ENCODE measurements around the gene TRIM39.
"Not testable (repeated sequence)": the region's sequence is repeated elsewhere in the genome, so short reads cannot be mapped to it uniquely, and the experiment has no call there.

The TRIM39 gene

DNA sequence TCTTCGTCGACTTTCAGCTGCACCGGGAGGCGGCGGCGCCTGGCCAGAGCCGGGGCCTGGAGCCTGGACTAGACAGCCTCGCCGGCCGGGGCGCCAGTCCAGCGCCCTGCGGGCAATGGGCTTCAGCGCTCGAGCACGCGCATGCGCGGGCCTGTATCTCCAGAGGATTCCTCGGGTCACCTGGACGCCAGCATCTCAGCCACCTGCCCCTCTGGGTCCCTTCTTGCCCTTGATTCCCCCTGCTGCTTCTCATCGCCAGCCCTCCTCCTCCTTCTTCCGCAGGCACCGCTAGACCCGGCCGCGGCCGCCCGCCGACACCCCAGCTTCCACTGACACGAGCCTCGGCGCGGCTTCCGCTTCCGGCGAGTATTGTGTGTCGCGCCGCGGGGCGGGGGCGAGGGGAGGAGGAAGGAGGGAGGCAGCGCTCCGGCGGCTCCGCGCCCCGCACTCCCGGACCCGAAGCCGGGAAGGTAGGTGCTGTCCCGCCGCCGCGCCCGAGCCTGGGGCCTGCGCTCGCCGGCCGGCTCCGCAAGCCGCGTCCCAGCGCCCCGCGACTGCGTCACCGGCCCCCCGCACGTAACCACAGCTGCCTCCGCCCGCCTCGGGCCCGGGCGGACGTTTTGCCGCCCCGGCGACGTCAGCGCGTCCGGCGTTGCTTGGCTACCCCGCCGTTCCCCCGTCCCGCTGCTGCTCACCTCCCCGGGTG lies at the start of gene TRIM39:
Gene TRIM39 (plus strand): TSS at position 402 of the 706 bp plus-strand sequence. CDS start 2,391 bp downstream, outside the sequence.
- peak; percentile 29 for DNase-seq

DNA sequence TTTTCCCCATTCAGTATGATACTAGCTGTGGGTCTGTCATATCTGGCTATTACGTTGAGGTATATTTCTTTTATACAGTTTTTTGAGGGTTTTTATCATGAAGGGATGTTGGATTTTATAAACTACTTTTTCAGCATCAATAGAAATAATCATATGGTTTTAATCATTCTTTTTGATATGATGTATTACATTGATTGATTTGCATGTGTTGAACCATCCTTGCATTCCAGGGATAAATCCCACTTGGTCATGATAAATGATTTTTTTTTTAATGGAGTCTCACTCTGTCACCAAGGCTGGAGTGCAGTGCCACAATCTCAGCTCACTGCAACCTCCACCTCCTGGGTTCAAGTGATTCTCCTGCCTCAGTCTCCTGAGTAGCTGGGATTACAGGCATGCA lies 45.7 kb upstream of the TRIM39 start:
- DNase-seq: not testable (repeated sequence)

DNA sequence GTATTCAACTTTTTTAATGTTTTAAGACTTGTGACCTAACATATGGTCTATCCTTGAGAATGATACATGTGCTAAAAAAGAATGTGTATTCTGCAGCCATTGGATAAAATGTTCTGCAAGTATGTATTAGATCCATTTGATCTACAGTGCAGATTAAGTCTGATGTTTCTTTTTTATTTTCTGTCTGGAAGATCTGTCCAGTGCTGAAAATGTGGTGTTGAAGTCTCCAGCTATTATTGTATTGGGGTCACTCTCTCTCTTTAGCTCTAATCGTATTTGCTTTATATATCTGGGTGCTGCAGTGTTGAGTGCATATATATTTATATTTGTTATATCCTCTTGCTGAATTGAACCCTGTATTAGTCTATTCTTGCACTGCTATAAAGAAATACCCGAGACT lies 44.2 kb upstream of the TRIM39 start:
- no peak for DNase-seq

DNA sequence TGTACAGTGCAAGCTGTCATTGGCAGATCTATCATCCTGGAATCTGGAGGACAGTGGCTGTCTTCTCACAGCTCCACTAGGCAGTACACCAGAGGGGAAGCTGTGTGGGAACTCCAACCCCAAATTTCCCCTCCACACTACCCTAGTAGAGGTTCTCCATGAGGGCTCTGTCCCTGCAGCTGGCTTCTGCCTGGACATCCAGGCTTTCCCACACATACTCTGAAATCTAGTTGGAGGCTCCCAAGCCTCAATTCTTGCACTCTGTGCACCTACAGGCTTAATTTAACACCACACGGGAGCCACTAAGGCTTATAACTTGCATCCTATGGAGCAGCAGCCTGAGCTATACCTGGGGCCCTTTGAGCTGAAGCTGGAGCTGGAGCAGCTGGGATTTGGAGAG lies 43.0 kb upstream of the TRIM39 start:
- DNase-seq: no peak

DNA sequence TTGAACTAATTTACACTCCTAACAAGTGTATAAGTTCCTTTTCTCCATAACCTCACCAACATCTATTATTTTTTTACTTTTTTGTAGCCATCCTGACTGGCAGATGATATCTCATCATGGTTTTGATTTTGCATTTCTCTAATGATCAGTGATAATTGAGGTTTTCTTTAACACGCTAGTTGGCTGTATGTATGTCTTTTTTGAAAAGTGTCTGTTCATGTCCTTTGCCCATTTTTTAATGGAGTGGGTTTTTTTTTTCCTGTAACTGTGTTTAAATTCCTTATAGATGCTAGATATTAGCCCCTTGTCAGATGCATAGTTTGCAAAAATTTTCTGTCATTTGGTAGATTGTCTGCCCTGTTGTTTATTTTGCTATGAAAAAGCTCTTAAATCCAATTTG lies 39.6 kb upstream of the TRIM39 start:
- no peak for DNase-seq

DNA sequence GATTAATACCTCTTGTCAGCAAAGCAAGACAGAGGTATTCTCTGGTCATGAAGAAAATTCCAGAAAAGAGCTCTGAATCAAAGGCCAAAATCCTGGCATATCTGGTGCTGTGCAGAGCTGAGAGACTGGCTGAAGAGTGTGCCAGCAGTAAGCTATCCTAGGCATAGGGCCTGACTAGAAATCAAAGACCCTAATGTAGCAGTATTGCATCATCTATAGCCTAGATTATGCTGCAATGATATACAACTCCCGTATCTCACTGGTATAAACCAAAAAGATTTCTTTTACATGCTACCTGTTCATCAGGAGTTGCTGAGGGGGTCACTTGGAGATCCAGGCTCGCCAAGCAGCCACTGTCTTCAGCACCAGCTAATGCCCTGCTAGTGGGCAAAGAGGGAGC lies 30.9 kb upstream of the TRIM39 start:
- no peak for DNase-seq

DNA sequence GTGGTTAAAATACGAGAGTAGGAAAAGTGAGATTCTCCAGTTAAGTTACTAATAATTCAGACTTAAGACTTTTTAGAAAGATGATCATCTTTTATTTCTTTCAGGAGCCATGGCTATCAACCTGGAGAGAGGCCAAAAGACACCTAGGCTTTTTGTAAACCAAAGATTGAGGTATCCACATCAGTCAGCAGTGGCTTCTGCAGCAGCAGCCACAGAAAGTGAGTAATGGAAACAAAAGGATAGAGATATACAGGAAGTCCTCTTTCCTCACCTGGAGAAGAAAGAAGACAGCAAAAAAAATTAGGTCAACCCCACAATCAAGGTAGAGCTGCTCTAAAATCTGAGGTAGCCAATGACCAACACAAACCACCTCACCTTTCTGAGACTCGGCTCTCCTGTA lies 22.7 kb upstream of the TRIM39 start:
- DNase-seq: no peak

DNA sequence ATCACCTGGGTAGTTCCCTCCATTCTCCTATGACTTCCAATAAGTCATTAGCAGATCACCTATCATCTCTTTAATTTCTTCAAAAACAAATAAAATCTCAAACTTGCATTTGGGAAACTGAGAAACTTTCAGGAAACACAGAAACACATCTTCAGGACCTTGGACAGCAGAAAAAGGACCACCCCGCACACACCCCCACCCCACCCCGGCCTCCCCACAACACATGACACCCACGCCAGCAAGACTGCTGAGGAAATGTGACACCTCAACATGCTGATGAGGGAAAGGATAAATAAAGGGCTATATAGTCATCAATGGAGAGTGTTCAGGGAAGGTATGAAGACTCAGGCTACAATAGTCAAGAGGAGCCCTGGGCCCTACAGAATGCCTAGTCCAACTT lies 15.6 kb upstream of the TRIM39 start:
- no peak for DNase-seq

DNA sequence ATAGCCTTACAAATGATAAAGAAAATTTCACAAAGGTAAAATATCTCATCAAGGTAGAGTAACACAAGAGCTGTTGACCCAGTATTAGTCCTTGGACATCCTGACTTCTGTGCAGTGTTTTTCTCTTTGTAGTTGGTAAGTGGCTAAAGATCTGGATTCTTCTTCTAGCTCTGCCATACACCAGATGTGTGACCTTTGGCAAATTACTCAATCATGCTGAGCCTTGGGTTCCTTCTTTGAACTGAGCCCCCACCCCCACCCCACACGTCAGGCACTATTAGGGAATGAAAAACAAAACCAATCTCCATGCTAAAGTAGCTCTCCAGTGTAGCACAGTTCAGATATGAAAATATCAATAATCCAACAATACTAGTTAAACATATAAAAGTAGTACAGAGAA lies 15.1 kb upstream of the TRIM39 start:
- DNase-seq: no peak

DNA sequence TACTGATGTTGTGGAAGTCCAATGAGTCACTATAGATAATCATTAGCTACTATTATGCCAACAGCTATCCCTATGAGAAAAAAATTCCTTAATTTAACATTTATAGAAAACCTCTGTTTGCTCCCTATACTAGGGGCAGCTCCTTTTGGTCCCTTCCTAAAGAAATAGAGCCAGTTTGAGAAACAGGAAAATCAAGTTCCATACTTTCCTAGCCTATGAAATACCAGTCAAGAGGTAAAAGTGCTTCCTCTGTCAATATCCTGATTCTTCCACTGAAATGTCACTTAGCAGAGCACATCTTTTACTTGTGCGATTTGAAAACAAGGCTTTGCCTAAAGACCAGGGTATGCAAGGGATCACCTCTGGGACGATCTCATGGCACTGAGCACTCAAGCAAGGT lies 14.5 kb upstream of the TRIM39 start:
- no peak for DNase-seq

DNA sequence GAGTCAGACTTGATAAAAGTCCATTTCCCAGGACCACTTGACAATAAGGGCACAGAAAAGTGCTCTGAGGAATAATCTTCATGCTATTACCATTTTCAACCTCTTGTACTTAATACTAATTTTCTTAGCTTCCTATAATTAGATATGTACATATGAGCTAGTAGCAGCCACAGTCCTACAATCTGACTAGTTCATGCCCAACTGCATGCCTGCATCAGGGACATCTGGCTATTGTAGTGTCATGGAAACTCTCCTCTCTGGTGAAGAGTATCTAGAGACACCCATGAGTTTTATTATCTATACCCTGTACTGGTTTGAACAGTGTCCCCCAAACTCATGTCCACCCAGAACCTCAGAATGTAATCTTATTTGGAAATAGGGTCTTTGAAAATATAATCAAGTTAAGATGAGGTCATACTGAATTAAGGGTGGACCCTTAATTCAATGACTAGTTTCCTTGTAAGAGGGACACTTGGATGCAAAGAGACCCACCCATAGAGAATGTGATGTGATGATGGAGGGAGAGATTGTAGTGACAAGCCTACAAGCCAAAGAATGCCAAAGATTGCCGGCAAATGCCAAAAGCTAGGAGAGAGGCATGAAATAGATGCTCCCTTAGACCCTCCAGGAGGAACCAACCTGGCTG lies 13.9 kb upstream of the TRIM39 start:
- DNase-seq: no peak

DNA sequence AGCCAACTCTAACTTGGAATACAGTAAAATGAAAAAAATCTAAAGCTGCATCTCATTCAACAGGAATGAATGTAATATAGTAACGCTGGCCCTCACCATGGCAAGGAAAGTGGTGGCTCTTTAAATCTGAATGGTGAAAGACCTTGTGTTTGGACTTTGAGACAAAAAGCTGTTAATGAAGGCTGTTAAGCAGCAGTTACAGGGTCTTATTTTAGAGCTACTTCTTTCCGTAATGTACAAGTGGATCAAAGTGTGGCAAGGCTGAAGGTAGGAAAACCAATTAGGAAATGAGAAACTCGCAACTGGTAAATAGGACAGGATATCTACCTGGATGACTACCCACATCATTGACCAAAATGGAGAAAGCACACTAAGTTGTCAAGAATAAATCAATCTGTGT lies 11.6 kb upstream of the TRIM39 start:
- DNase-seq: no peak

DNA sequence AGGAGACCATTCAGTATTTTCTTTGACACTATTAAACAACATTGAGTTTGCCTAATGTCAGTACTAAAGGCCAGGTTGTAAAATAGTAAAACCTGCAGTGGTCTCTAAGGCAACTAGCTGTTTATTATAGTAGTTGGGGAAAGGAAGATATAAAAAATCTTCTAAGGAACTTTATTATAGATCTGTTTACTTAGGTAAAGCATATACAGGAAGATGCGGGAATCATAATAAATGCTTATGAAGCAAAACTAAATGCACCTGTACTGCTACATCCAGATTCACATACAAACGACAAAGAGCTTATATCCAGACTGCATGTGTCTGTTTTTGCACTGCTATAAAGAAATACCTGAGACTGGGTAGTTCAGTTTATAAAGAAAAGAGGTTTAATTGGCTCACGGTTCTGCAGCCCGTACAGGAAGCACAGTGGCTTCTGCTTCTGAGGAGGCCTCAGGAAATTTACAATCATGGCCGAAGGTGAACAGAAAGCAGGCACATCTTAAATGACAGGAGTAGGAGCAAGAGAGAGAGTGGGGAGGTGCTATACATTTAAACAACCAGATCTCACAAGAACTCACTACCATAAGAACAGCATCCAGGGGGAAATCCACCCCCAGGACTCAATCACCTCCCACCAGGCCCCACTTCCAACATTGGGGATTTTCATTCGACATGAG lies 8.7 kb upstream of the TRIM39 start:
- DNase-seq: no peak

DNA sequence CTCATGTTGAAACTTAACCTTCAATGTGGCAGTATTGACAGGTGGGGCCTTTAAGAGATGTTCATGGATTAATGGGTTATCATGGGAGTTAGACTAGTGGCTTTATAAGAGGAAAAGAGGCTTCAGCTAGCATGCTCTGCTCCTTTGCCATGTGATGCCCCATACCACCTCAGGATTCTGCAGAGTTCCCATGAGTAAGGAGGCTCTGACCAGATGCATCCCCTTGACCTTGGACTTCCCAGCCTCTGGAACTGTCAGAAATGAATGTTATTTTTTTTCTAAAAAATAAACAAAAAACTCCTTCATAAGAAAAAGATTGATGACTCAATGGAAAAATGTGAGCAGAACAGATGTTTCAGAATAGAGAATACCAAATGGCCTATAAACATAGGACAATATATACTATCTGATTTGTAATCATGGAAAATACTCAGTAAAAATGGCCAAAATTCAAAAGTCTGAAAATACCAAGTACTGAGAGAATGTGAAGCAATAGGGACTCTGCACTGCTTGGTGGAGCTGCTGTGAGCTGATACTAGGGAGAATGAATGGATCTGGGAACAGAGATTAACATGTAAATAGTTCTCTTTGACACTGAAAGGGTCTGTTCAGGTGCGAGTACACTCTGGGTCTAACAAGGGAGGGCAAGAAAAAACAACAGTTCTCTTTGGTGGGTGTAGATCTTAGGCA lies 7.4 kb upstream of the TRIM39 start:
- DNase-seq: no peak

DNA sequence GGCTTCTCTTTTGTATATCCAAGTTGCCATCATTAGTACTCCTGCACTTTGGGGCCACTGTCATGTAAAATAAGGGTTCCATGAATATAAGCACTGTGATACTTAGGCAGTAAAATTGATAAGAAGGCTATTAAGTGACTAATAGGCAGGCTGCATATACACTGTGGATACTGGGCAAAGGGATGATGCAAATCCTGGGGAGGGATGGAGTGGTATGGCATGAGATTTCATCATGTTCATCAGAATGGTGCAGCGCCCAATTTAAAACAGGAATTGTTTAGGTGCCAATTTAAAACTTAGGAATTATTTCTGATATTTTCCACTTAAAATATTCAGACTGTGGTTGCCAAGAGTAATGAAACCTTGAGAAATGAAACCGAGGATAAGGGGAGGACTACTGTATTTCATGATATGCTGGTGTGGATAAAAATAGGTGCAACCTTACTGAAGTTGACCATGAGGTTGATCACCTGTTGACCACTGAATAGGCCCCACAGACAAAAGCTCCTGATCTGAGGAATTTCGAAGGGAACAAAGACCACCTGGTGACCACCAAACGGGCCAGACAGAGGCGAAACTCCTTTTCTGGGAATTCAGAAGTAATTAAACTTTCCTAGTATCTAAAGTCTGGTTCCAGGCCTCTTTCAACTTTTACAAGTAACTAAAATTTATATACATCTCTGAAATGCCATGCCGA lies 4.9 kb upstream of the TRIM39 start:
- no peak for DNase-seq

DNA sequence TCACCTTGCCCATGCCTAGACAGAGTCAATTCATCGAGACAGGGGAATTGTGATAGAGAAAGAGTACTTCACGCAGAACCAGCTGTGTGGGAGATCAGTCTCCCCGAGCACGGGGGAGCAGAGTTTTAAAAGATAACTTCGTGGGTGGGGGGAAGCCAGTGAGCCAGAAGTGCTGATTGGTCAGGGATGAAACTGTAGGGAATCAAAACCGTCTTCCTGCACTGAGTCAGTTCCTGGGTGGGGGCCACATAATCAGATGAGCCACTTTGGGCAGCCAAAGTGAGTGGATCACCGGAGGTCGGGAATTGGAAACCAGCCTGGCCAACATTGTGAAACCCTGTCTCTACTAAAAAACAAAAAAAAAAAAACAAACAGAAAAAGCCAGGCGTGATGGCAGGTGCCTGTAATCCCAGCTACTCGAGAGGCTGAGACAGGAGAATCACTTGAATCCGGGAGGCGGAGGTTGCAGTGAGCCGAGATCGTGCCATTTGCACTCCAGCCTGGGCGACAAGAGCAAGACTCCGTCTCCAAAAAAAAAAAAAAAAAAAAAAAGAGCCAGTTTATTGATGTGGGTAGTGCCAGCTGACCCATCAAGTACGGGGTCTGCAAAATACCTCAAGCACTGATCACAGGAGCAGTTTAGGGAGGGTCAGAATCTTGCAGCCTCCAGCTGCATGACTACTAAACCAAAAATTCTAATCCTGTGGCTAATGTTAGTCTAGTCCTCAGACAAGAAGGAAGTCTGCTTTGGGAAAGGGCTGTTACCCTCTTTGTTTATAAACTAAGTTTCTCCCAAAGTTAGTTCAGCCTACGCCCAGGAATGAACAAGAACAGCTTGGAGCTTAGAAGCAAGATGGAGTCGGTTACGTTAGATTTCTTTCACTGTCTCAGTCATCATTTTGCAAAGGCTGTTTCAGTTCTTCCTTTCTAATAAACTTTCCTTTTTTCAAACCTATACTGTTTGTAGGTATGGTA lies 3.9 kb upstream of the TRIM39 start:
- DNase-seq: no peak

DNA sequence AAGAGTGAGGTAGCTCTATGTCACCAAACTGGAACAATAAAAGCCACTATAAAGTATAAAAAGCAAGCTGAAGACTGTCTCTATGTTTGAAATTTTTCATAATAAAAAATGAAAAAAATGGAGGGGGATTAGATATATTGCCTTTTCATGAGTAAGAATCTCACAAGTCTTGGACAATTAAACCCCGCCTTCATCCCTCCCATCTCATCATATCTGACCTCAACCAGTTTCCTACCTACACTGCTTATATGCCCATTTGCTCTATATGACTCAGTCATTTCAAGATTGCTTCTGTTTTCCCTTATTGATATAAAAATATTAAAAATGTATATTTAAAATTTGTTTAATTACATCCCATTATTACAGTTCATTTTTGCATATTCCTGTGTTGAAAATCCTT lies 2.9 kb upstream of the TRIM39 start:
- no peak for DNase-seq

DNA sequence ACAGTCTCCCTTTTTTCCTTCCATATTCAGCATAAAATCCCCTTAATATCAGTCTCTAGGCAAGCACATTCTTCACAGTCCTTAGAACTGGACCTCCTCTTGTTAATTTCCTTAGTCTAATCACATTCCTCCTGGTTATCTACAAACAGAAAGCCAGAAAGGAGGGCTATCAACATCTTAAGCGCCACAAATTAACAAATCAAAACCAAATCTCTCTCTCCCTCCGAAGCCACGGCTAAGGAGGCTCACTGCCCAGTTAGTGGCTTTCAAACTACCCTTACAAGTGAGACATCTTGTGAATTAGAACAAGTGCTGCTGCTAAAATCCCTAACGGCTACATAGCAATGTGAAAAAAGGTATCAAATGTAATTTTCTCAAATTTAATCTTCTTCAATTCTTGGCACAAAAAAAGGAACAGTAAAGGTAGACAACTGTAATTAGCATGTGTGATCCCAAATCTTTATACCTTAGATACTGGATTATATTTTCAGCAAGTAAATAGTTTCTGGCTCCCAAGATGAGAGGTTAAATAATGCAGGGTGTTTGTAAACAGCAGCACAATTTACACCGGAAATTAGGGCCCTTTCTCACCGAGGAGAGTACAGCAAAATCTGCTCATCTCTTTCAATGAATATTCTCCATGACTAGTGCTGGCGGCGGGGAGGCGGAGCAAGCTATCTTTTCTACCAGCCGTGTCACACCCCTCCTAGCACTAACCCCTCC lies 1.4 kb upstream of the TRIM39 start:
- DNase-seq: no peak

DNA sequence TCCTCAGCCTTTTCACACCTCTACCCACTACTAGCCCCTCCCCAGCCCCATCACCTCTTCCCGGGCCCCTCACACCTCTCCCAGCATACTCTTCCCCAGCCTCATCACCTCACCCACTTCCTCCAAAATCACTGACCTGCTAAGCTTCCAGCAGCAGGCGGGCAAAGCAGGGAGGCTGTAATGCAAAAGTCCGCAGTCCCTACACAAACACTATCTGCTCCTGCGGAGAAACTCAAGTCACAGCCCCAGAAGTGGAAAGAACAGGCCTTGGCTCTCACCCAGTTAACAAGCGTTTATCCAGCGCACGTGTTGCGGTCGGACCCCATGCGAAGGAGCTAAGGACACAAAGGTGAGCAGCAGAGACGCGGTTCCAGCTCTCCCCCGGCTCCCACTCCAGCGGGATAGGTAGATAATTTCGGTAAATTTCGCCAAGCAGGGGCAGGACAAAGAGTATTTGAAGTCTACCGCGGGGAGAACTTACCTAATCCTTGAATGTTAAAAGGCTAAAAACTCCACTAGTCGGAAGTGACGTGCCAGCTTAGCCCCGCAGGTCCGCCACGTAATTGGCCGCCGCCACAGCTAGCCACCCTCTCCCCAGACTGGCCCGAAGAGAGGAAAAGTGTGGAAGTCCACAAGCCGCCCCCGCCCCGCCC lies 728 bp upstream of the TRIM39 start:
- DNase-seq: no peak

DNA sequence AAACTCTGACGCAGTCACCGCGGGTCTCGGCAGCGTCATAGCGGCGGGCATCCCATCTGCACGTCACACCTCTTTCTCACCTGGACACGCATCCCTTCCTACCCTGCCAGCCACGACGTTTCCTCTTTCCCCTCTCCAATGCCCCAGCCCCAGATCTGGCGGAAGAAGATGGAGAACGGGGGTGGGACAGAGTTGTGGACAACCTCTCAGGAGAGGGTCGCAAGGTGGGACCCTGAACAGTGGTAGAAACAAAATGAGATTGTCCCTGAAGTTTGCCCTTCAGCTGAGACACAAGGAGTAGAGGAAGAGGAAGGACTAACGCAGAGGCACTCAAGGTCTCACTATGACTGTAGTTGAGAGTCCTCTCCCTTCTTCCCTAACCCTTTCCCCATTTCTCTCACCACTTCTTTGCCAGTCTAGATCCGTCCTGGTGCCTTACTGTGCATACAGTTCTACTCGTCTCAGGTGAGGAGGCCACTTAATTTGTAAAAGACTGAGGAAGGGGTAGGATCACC lies 562 bp downstream of the TRIM39 start:
- DNase-seq: no peak
